Uterus (tissue), 2 donors: Measurements from ENCODE around the gene ARMC2.

Experiments used
- CTCF ChIP-seq, 4 experiments: fragments of 200-600 bp in 2 of 4; fragments of 450-650 bp in 2 of 4; sonication (generic) in 2 of 4; IDR thresholded peaks; one replicate each; pipeline ENCODE4 v1.5.1; 2016 to 2019; ENCODE audit warnings: antibody characterized with exemption in 4 of 4, mild to moderate bottlenecking in 2 of 4, moderate library complexity in 1 of 4
- POLR2A ChIP-seq, 2 donors: fragments of 450-650 bp; IDR thresholded peaks; one replicate each; pipeline ENCODE4 v1.6.1; 2016; ENCODE audit warnings: antibody characterized with exemption in 2 of 2, mild to moderate bottlenecking in 1 of 2, moderate library complexity in 1 of 2

- TF ChIP-seq CTCF (IDR thresholded peaks at IDR 0.05) (no peak), POLR2A (IDR thresholded peaks at IDR 0.05) (no peak)
Measured at GRCh38 chr6:108948181-108948661, 100.0 kb downstream of the ARMC2 start.
